ENCODE data around the gene PAK2. TPM values are rescaled to one million over a fixed set of nuclear protein-coding genes. Genes with fewer than 3 reads are reported as not detected.

PAK2 gene
- total and polyA plus RNA-seq, 12 donors: 14.5 to 62.2 (median 50.4) TPM

- Histone ChIP-seq H3K4me3 (no peak overlapping the region), H3K9me3 (no peaks in the 10 kb centered on the region), H3K4me1 (peaks cover 7 to 50% (median 31%) of the 10 kb centered on the region in 9 donors), H3K36me3 (peaks cover 0 to 15% (median 0%) of the 10 kb centered on the region in 9 donors), H3K27me3 (no peaks in the 10 kb centered on the region), H3K27ac (no peak overlapping the region)
- intact Hi-C loops (cut with DNase I): no loop called here
- ATAC-seq (no peak), DNase-seq (no peak)
- WGBS, 2 donors: 89 to 93% methylated on average over 4 of the region's 4 CpGs
- TF ChIP-seq, protein P1, sequence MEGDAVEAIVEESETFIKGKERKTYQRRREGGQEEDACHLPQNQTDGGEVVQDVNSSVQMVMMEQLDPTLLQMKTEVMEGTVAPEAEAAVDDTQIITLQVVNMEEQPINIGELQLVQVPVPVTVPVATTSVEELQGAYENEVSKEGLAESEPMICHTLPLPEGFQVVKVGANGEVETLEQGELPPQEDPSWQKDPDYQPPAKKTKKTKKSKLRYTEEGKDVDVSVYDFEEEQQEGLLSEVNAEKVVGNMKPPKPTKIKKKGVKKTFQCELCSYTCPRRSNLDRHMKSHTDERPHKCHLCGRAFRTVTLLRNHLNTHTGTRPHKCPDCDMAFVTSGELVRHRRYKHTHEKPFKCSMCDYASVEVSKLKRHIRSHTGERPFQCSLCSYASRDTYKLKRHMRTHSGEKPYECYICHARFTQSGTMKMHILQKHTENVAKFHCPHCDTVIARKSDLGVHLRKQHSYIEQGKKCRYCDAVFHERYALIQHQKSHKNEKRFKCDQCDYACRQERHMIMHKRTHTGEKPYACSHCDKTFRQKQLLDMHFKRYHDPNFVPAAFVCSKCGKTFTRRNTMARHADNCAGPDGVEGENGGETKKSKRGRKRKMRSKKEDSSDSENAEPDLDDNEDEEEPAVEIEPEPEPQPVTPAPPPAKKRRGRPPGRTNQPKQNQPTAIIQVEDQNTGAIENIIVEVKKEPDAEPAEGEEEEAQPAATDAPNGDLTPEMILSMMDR (IDR thresholded peaks at IDR 0.05): no peak
Measured at GRCh38 chr3:196772102-196772501, 32.4 kb downstream of the PAK2 start.

- WGBS, 2 donors: 69 to 72% methylated on average over 6 of the region's 6 CpGs
- Histone ChIP-seq H3K27ac (peak overlapping the region in 1 of 10 donors; percentile 5), H3K36me3 (peaks cover 0 to 17% (median 0%) of the 10 kb centered on the region in 9 donors), H3K4me1 (peaks cover 7 to 52% (median 33%) of the 10 kb centered on the region in 9 donors), H3K9me3 (no peaks in the 10 kb centered on the region), H3K27me3 (no peaks in the 10 kb centered on the region), H3K4me3 (no peak overlapping the region)
- intact Hi-C loops (cut with DNase I): no loop called here
- TF ChIP-seq, protein P1 (IDR thresholded peaks at IDR 0.05): no peak
- ATAC-seq: no peak
- no peak for DNase-seq
Measured at GRCh38 chr3:196772897-196773296, 33.2 kb downstream of the PAK2 start.

GRCh38 chr3:196774191-196774820, 34.6 kb downstream of the PAK2 start:
- TF ChIP-seq, protein P1 (IDR thresholded peaks at IDR 0.05): no peak
- ATAC-seq: peak in 5 of 8 donors; percentile 34 to 70 (median 41)
- Histone ChIP-seq H3K36me3 (peaks cover 0 to 7% (median 0%) of the 10 kb centered on the region in 9 donors), H3K9me3 (no peaks in the 10 kb centered on the region), H3K27me3 (no peaks in the 10 kb centered on the region), H3K27ac (peak overlapping the region in 3 of 10 donors; percentile 1 to 59 (median 17)), H3K4me1 (peaks cover 7 to 64% (median 37%) of the 10 kb centered on the region in 9 donors), H3K4me3 (no peak overlapping the region)
- WGBS, 2 donors: 50 to 63% methylated on average over 5 of the region's 5 CpGs
- DNase-seq: no peak
- intact Hi-C loops (cut with DNase I): no loop called here

DNA sequence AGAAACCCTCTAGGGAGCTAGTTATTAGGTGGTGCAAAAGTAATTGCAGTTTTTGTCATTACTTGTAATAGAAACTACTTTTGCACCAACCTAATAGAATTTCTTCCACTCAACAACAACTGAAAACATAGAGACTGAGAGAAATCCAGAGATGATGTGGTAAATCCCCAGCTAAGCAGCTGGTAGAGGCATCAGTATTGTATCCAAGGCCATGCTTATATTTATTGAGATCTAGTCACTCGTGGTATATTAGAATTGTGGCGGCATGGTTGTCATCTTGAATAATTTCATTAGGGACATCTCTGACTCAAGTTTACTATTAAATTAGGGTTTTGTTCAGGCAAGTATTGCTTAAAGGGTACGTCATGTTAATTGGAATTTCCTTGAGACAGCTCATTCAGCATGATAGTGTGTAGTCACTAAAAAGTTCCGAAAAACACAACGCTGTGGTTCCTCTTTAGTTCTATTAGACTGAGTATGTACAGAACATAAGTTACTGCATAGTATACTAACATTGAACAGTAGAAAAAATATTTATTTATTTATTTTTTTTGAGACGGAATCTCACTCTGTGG, 35.3 kb downstream of the PAK2 start:
- Histone ChIP-seq H3K27ac (peak overlapping the region in 2 of 10 donors; percentile 1 to 59), H3K4me1 (peaks cover 7 to 65% (median 37%) of the 10 kb centered on the region in 9 donors)
- ATAC-seq: no peak

More for the DNA sequence above, 35.3 kb downstream of the PAK2 start:
- H3K27me3 ChIP-seq: no peaks in the 10 kb centered on the region
- WGBS, 2 donors: 93 to 94% methylated on average over 6 of the region's 6 CpGs
- peaks cover 0 to 2% (median 0%) of the 10 kb centered on the region in 11 donors for H3K9me3 ChIP-seq
- intact Hi-C loops (cut with DNase I): no loop called here
- TF ChIP-seq, protein P1 (IDR thresholded peaks at IDR 0.05): no peak
- DNase-seq: no peak
- no peak overlapping the region for H3K4me3 ChIP-seq
- peaks cover 0 to 13% (median 0%) of the 10 kb centered on the region in 9 donors for H3K36me3 ChIP-seq

Data from heart right ventricle (tissue), 16 donors.